ENCODE data around the gene BPIFB6. TPM values are rescaled to one million over a fixed set of nuclear protein-coding genes. Genes with fewer than 3 reads are reported as not detected.

The BPIFB6 gene
- total and polyA plus RNA-seq, 4 donors = not detected

DNA sequence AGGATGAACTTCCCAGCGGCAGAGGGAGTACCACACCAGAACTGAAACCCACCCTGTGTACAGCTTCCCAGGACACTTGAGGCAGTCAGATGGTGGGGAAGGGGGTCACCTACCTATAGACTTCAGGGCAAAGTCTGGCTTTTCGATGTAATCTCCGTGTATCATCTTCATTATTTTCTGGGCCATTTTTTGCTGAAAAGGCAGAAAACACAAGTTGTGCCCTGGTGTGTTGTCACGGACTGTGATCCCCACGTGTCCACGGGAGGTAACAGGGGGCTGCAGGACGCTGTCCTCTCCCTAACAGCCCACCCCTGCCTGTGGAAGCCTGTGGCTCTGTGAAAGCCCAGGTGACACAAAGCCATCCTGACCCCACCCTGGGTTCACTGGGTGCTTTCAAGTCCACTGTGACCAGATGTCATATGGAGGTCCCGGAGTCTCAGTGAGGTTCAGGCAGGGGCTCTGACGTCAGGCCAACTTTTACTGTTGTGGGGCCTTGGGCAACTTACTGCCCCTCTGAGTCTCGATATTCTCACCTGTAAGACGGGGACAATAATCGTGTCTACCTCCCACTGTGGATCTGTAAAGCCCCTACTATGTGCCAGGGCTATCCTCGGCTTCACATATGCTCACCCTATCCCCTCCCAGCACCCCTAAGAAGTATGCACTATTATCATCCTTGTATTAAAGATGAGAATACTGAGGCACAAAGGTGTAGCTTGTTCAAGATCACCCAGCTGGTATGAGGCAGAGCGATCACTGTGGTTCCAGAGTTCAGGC, 41.8 kb upstream of the BPIFB6 start:
- Histone ChIP-seq H3K36me3 (ENCODE audit: control insufficient read depth in 4 of 4, insufficient read depth in 3 of 4, low read depth in 1 of 4, low read length in 3 of 4) (no peaks in the 10 kb centered on the region), H3K27me3 (ENCODE audit: control insufficient read depth in 4 of 4, insufficient read depth in 4 of 4, low read length in 3 of 4) (no peaks in the 10 kb centered on the region), H3K27ac (ENCODE audit: low read depth in 1 of 2, low read length in 2 of 2) (no peak overlapping the region), H3K4me1 (ENCODE audit: control insufficient read depth in 4 of 4, insufficient read depth in 4 of 4, low read length in 3 of 4) (no peaks in the 10 kb centered on the region), H3K9ac (ENCODE audit: low read depth in 1 of 2, low read length in 2 of 2) (no peak overlapping the region), H3K4me3 (ENCODE audit: low read depth in 1 of 3, low read length in 3 of 3) (no peak overlapping the region), H3K9me3 (ENCODE audit: control insufficient read depth in 4 of 4, low read length in 3 of 4) (no peaks in the 10 kb centered on the region)
- DNase-seq (ENCODE audit: low spot score) = no peak
- TF ChIP-seq HNF4G (IDR thresholded peaks at IDR 0.05) (no peak), GABPA (IDR thresholded peaks at IDR 0.05 in 1 of 2, conservative IDR thresholded peaks at IDR 0.05 in 1 of 2) (no peak)
- WGBS = 84% methylated on average over 14 of the region's 14 CpGs

DNA sequence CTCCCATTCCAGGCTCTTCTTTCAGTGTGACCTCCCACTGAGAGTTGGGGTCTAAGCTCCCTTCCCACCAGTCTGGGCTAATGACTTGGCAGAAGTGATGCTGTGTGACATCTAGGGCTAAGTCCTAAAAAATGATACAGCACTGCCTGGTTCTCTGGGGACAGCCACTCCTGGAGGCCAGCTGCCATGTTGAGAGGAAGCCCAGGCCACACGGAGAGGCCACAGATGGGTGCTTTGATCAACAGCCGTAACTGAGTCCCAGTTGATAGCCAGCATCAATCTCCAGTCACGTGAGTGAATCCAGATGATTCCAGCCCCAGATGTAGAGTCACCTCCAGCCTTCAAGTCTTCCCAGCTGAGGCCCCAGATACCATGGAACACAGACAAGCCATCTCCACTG, 41.0 kb upstream of the BPIFB6 start:
- no peak overlapping the region for H3K9ac ChIP-seq (ENCODE audit: low read depth in 1 of 2, low read length in 2 of 2)
- no peak overlapping the region for H3K4me3 ChIP-seq (ENCODE audit: low read depth in 1 of 3, low read length in 3 of 3)
- H3K9me3 ChIP-seq (ENCODE audit: control insufficient read depth in 4 of 4, low read length in 3 of 4) = peaks cover 0 to 4% (median 1%) of the 10 kb centered on the region in 4 donors
- TF ChIP-seq NR2F2 (IDR thresholded peaks at IDR 0.05) = no peak
- TF ChIP-seq TAF1 (conservative IDR thresholded peaks at IDR 0.05) = no peak
- no peak for TF ChIP-seq EGR1 (IDR thresholded peaks at IDR 0.05; ENCODE audit: low read depth in 2 of 2)
- no peak for TF ChIP-seq GABPA (IDR thresholded peaks at IDR 0.05 in 1 of 2, conservative IDR thresholded peaks at IDR 0.05 in 1 of 2)
- TF ChIP-seq YY1 (IDR thresholded peaks at IDR 0.05) = no peak
- TF ChIP-seq RAD21 (IDR thresholded peaks at IDR 0.05) = no peak
- TF ChIP-seq, protein P1, sequence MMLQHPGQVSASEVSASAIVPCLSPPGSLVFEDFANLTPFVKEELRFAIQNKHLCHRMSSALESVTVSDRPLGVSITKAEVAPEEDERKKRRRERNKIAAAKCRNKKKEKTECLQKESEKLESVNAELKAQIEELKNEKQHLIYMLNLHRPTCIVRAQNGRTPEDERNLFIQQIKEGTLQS (IDR thresholded peaks at IDR 0.05) = no peak
- no peaks in the 10 kb centered on the region for H3K27me3 ChIP-seq (ENCODE audit: control insufficient read depth in 4 of 4, insufficient read depth in 4 of 4, low read length in 3 of 4)
- WGBS = 76% methylated on average over 3 of the region's 3 CpGs
- no peak for DNase-seq (ENCODE audit: low spot score)
- H3K36me3 ChIP-seq (ENCODE audit: control insufficient read depth in 4 of 4, insufficient read depth in 3 of 4, low read depth in 1 of 4, low read length in 3 of 4) = no peaks in the 10 kb centered on the region
- no peak overlapping the region for H3K27ac ChIP-seq (ENCODE audit: low read depth in 1 of 2, low read length in 2 of 2)
- no peaks in the 10 kb centered on the region for H3K4me1 ChIP-seq (ENCODE audit: control insufficient read depth in 4 of 4, insufficient read depth in 4 of 4, low read length in 3 of 4)

DNA sequence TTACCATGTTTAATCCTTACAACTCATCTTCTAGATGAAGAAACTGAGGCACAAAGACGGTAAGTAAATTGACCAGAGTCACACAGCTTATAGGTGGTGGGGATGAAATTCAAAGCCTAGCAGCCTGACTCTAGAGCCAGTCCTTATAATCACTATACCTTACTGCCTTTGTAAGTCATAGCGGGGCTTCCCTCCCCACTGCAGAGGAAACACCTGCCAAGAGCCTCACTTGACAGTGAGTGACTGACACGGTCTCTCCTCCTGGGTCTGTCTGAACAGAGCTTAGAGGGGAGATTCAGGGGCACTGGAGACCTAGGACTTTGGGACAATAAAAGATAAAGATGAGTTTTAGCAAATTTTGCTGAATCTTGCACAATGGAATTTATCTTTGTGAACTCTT, 40.1 kb upstream of the BPIFB6 start:
- H3K4me3 ChIP-seq (ENCODE audit: low read depth in 1 of 3, low read length in 3 of 3) = no peak overlapping the region
- H3K36me3 ChIP-seq (ENCODE audit: control insufficient read depth in 4 of 4, insufficient read depth in 3 of 4, low read depth in 1 of 4, low read length in 3 of 4) = no peaks in the 10 kb centered on the region
- 60% methylated on average over 3 of the region's 3 CpGs for WGBS
- TF ChIP-seq YY1 (IDR thresholded peaks at IDR 0.05) = no peak
- TF ChIP-seq, protein P2, sequence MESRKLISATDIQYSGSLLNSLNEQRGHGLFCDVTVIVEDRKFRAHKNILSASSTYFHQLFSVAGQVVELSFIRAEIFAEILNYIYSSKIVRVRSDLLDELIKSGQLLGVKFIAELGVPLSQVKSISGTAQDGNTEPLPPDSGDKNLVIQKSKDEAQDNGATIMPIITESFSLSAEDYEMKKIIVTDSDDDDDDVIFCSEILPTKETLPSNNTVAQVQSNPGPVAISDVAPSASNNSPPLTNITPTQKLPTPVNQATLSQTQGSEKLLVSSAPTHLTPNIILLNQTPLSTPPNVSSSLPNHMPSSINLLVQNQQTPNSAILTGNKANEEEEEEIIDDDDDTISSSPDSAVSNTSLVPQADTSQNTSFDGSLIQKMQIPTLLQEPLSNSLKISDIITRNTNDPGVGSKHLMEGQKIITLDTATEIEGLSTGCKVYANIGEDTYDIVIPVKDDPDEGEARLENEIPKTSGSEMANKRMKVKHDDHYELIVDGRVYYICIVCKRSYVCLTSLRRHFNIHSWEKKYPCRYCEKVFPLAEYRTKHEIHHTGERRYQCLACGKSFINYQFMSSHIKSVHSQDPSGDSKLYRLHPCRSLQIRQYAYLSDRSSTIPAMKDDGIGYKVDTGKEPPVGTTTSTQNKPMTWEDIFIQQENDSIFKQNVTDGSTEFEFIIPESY (IDR thresholded peaks at IDR 0.05) = no peak
- TF ChIP-seq, protein P3, sequence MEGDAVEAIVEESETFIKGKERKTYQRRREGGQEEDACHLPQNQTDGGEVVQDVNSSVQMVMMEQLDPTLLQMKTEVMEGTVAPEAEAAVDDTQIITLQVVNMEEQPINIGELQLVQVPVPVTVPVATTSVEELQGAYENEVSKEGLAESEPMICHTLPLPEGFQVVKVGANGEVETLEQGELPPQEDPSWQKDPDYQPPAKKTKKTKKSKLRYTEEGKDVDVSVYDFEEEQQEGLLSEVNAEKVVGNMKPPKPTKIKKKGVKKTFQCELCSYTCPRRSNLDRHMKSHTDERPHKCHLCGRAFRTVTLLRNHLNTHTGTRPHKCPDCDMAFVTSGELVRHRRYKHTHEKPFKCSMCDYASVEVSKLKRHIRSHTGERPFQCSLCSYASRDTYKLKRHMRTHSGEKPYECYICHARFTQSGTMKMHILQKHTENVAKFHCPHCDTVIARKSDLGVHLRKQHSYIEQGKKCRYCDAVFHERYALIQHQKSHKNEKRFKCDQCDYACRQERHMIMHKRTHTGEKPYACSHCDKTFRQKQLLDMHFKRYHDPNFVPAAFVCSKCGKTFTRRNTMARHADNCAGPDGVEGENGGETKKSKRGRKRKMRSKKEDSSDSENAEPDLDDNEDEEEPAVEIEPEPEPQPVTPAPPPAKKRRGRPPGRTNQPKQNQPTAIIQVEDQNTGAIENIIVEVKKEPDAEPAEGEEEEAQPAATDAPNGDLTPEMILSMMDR (IDR thresholded peaks at IDR 0.05; ENCODE audit: low read depth, low read length, missing input control) = no peak
- no peak for TF ChIP-seq FOXA1 (IDR thresholded peaks at IDR 0.05)
- no peak for TF ChIP-seq RXRA (IDR thresholded peaks at IDR 0.05)
- no peak for TF ChIP-seq HNF4G (IDR thresholded peaks at IDR 0.05)
- no peak for TF ChIP-seq RAD21 (IDR thresholded peaks at IDR 0.05)
- no peak for TF ChIP-seq JUND (IDR thresholded peaks at IDR 0.05)
- TF ChIP-seq NR2F2 (IDR thresholded peaks at IDR 0.05) = no peak
- TF ChIP-seq HNF4A (conservative IDR thresholded peaks at IDR 0.05) = no peak
- TF ChIP-seq FOXA2 (IDR thresholded peaks at IDR 0.05) = no peak
- TF ChIP-seq, protein P1 (IDR thresholded peaks at IDR 0.05) = no peak
- no peak for TF ChIP-seq SP1 (IDR thresholded peaks at IDR 0.05)
- TF ChIP-seq GABPA (IDR thresholded peaks at IDR 0.05 in 1 of 2, conservative IDR thresholded peaks at IDR 0.05 in 1 of 2) = no peak
- TF ChIP-seq, protein P4, sequence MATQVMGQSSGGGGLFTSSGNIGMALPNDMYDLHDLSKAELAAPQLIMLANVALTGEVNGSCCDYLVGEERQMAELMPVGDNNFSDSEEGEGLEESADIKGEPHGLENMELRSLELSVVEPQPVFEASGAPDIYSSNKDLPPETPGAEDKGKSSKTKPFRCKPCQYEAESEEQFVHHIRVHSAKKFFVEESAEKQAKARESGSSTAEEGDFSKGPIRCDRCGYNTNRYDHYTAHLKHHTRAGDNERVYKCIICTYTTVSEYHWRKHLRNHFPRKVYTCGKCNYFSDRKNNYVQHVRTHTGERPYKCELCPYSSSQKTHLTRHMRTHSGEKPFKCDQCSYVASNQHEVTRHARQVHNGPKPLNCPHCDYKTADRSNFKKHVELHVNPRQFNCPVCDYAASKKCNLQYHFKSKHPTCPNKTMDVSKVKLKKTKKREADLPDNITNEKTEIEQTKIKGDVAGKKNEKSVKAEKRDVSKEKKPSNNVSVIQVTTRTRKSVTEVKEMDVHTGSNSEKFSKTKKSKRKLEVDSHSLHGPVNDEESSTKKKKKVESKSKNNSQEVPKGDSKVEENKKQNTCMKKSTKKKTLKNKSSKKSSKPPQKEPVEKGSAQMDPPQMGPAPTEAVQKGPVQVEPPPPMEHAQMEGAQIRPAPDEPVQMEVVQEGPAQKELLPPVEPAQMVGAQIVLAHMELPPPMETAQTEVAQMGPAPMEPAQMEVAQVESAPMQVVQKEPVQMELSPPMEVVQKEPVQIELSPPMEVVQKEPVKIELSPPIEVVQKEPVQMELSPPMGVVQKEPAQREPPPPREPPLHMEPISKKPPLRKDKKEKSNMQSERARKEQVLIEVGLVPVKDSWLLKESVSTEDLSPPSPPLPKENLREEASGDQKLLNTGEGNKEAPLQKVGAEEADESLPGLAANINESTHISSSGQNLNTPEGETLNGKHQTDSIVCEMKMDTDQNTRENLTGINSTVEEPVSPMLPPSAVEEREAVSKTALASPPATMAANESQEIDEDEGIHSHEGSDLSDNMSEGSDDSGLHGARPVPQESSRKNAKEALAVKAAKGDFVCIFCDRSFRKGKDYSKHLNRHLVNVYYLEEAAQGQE (IDR thresholded peaks at IDR 0.05) = no peak
- no peak overlapping the region for H3K9ac ChIP-seq (ENCODE audit: low read depth in 1 of 2, low read length in 2 of 2)
- no peak overlapping the region for H3K27ac ChIP-seq (ENCODE audit: low read depth in 1 of 2, low read length in 2 of 2)
- DNase-seq (ENCODE audit: low spot score) = no peak
- H3K9me3 ChIP-seq (ENCODE audit: control insufficient read depth in 4 of 4, low read length in 3 of 4) = peaks cover 0 to 8% (median 3%) of the 10 kb centered on the region in 4 donors
- H3K27me3 ChIP-seq (ENCODE audit: control insufficient read depth in 4 of 4, insufficient read depth in 4 of 4, low read length in 3 of 4) = no peaks in the 10 kb centered on the region
- no peaks in the 10 kb centered on the region for H3K4me1 ChIP-seq (ENCODE audit: control insufficient read depth in 4 of 4, insufficient read depth in 4 of 4, low read length in 3 of 4)
